ENCODE data around the gene GFOD1.

DNA sequence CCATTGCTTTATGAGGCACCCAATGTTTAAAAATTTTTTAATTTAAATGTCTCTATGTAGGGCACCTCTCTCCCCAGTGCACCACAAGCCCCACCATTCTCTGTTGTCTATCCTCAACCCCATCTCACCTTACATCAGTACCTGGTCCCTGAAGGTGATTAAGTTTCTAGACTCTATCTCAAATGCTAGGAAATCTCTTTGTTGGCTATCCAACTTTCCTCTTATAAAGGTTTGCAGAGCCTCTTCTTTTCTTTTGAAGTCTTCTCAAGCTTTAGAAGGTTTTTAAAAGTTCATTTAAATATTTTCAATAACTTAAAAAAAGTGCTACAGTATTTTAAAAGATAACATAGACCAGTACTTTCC, 82.5 kb downstream of the GFOD1 start:
- TF ChIP-seq, protein P1, sequence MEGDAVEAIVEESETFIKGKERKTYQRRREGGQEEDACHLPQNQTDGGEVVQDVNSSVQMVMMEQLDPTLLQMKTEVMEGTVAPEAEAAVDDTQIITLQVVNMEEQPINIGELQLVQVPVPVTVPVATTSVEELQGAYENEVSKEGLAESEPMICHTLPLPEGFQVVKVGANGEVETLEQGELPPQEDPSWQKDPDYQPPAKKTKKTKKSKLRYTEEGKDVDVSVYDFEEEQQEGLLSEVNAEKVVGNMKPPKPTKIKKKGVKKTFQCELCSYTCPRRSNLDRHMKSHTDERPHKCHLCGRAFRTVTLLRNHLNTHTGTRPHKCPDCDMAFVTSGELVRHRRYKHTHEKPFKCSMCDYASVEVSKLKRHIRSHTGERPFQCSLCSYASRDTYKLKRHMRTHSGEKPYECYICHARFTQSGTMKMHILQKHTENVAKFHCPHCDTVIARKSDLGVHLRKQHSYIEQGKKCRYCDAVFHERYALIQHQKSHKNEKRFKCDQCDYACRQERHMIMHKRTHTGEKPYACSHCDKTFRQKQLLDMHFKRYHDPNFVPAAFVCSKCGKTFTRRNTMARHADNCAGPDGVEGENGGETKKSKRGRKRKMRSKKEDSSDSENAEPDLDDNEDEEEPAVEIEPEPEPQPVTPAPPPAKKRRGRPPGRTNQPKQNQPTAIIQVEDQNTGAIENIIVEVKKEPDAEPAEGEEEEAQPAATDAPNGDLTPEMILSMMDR (IDR thresholded peaks at IDR 0.05) = no peak
- TF ChIP-seq POLR2A (IDR thresholded peaks at IDR 0.05) = no peak
